HEK293T (cell line): ENCODE results near the gene RASA2.

Experiments
- BHLHE40 ChIP-seq: fragments of 450-650 bp; IDR thresholded peaks from 2 replicates; pipeline ENCODE4 v1.6.1; 2016; ENCODE audit warnings: mild to moderate bottlenecking, moderate library complexity, borderline replicate concordance
- LEF1 ChIP-seq: fragments of 450-650 bp; IDR thresholded peaks from 2 replicates; pipeline ENCODE4 v1.6.1; 2017; ENCODE audit warnings: mild to moderate bottlenecking, borderline replicate concordance
- PKNOX1 ChIP-seq: fragments of 450-650 bp; IDR thresholded peaks from 2 replicates; pipeline ENCODE4 v1.6.1; 2016

GRCh38 chr3:141530415-141530768, 43.6 kb downstream of the RASA2 start:
- TF ChIP-seq BHLHE40 (no peak), LEF1 (no peak), PKNOX1 (no peak)
